GM19025 (cell line): ENCODE data around the gene TGFA.

Experiments used
- ATAC-seq: cut with Tn5 transposase; IDR thresholded peaks from one replicate; pipeline ENCODE4 v1.9.1; 2021; ENCODE audit warnings: mild to moderate bottlenecking, low read depth, moderate library complexity; ENCODE audit not compliant: unreplicated experiment

The TGFA gene

DNA sequence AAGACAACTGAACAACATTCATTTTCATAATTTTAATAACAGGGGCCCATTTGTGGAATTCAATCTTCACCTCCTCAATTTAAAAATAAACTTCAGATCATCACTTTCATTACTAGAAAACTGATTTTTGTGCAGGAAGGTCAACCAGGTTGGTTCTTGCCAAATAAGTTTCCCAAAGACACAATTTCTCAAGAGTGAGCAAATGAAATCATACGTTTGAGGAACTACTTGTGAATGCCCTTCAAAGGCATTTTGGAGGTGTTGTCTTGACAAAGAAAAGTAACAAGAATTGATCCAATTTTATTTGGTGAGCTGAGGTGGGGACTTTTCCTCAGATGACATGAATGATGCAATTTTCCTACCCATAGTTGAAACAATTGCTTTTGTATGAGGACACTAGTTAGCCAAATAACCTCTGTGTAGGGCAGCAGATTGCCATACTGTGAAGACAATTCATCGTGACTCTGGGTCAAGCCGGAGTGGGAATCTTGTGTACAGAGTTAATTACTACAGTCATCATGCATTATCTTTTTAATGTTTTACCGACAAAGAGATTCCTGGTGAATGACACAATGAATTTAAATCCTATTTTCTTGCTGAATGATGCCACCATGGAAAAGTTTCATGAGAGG is 121.8 kb downstream of the TGFA start:
- ATAC-seq: no peak

DNA sequence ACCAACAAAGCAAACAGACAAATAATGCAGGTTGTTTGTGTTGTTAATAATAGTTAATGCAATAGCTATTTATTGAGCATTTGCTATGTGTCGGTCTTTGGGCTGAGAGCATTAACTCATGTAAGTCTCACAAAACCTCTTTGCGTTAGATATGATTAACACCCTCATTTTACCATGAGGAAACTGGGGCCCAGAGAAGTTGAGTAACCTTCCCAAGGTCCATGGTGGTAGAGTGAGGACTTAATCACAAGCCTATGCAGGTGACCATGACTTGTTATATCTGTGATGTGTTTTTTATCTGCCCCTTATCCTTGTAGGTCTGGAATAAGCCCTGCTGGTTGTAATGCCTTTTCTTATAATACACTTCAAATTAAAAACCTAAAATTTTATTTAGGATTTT is 127.3 kb downstream of the TGFA start:
- no peak for ATAC-seq

- ATAC-seq: no peak
Measured at GRCh38 chr2:70425682-70426301, 127.8 kb downstream of the TGFA start.

GRCh38 chr2:70420740-70421139 is 132.9 kb downstream of the TGFA start:
- no peak for ATAC-seq

DNA sequence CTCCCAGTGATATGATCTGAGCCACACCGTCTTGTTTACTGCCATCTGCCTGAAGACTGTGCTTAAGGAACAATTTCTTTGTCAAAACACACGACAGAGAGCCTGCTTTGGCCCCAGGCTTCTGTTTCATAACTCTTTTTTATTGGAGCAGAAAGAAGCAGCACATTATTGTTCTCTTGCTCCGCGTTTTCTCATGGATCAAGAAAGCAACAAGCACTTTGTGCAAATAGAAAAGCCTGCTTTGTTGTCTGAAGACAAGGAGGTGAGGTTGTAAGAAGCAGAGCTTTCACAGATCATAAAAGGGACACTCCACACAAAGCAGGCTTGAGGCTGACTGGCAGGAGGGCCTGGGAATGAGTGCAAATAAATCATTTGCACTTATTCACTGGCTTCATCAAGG is 133.5 kb downstream of the TGFA start:
- ATAC-seq: no peak

DNA sequence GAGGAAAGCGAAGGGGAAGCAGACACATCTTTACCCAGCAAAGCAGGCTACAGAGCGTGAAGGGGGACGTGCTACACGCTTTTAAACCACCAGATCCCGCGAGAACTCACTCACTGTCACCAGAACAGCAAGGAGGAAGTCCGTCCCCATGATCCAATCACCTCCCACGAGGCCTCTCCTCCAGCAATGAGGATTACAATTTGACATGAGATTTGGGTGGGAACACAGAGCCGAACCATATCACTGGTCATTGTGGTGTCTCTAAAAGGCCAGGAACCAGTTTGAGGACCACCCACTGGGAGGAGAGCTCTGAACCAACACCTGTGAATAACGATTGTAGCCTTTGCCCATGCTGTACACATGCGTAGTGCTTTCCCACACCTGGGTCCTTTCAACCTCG is 135.1 kb downstream of the TGFA start:
- no peak for ATAC-seq

DNA sequence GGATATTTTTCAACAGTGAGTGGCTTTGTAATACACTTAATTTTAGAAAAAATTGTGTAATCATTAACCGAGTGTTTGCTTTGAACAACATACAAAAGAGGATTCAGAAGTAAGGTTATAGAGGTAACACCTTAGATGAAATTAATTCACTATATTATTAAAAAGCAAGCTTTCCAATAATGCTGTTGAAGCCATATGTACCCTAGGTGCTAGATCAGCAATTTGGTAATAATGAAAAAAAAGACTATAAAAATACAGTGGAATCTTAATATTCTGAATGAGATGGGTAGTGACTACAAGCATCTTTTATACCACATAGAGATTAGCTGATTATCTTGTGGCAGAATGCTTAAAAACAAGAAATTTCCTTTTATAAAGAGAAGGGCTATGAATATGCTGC is 136.6 kb downstream of the TGFA start:
- no peak for ATAC-seq

DNA sequence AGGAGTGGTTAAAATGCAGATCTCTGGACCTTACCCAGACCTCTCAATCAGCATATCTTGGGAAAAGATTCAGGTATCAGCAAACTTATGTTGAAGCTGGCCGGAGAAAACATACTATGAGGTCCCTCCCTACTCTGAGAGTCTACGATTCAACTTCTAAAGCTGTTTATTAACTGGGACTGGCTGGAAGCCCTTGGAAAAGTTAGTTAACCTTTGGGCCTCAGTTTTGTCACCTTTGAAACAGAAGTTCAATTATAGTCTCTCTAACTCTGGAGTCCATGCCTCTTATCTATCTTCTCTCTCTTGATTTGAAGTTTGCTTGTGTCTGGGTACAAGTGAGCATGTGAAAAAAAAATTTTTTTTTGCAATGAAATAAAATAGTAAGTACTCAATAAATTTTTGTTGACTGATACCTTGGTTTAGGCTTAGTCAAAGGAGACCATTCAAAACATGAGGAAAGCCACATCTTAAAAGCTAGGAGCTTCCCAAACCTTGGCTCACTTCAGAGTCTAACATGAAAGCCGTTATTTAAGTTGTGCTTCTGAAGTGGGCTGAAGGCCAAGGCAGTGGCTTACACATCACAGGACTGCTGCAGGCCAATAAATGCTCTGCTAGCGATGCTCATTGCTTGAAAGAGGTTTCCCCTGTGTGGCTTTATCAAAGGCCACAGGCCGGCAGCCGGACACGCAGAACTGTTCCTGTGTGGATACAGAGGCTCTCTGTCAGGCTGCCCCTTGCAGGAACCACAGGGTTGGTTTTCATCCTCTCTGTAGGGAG is 141.1 kb downstream of the TGFA start:
- no peak for ATAC-seq

GRCh38 chr2:70411483-70412125 is 142.0 kb downstream of the TGFA start:
- ATAC-seq: no peak

- ATAC-seq: no peak
Measured at GRCh38 chr2:70403267-70404053, 150.2 kb downstream of the TGFA start.

DNA sequence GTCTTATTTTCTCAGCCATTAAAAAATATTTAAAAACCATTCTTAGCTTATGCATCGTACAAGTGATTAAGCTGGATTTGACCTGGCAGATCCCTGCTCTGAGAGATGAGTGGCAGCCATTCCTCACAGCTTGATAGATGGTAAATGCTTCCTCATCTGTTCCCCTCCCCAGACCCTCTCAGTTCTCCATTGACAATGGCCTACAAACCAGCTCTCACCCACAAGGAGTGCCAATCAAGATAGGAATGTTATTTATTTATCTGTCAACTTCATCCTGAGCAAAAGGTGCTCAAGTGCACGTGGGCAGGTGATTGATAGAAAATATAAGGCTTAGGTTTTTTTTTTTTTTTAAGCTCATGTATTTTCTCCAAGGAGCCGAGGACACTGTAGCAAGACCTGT is 153.1 kb downstream of the TGFA start:
- ATAC-seq: no peak

GRCh38 chr2:70399046-70399445 is 154.6 kb downstream of the TGFA start:
- ATAC-seq: no peak
